Peyer's patch (tissue), 4 donors: ENCODE measurements around the gene UNC5B.

Experiments used
- POLR2A ChIP-seq, 2 donors: fragments of 450-650 bp; IDR thresholded peaks; one replicate each; pipeline ENCODE4 v1.5.1; 2017; ENCODE audit warnings: antibody characterized with exemption in 2 of 2, mild to moderate bottlenecking in 2 of 2, moderate library complexity in 2 of 2
- TF ChIP-seq, protein P1 (sequence below), 6 experiments: fragments of 450-650 bp in 4 of 6; fragments of 200-600 bp in 2 of 6; sonication (generic) in 1 of 6; IDR thresholded peaks; one replicate each; pipeline ENCODE4 v1.5.1; 2017 to 2019; ENCODE audit warnings: antibody characterized with exemption in 6 of 6, mild to moderate bottlenecking in 3 of 6, moderate library complexity in 1 of 6

DNA sequence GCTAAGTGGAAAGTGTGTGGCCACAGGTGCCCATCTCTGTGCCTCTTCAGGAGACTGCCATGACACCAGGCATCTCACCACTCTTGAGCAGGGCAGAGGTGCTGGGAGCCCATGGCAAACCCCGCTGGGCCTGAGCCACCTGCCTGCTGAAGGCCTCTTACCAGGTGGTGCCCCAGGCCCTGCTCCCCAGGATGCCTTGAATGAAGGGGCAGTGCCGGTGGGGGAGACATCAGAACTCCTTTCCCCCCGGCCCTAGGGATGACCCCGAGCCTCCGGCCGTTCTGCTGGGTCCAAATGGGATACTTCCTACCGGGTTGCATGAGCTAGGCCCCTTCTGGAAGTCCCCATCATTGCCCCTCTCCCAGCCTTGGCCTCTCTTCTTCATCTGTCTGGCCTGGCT is 37.6 kb downstream of the UNC5B start:
- TF ChIP-seq, protein P1, sequence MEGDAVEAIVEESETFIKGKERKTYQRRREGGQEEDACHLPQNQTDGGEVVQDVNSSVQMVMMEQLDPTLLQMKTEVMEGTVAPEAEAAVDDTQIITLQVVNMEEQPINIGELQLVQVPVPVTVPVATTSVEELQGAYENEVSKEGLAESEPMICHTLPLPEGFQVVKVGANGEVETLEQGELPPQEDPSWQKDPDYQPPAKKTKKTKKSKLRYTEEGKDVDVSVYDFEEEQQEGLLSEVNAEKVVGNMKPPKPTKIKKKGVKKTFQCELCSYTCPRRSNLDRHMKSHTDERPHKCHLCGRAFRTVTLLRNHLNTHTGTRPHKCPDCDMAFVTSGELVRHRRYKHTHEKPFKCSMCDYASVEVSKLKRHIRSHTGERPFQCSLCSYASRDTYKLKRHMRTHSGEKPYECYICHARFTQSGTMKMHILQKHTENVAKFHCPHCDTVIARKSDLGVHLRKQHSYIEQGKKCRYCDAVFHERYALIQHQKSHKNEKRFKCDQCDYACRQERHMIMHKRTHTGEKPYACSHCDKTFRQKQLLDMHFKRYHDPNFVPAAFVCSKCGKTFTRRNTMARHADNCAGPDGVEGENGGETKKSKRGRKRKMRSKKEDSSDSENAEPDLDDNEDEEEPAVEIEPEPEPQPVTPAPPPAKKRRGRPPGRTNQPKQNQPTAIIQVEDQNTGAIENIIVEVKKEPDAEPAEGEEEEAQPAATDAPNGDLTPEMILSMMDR (IDR thresholded peaks at IDR 0.05), result no peak
- TF ChIP-seq POLR2A (IDR thresholded peaks at IDR 0.05), result no peak
